RWPE2 (cell line): ENCODE results near the gene RFX5.

Experiments
- ATAC-seq: fragments of 200-7000 bp; cut with Tn5 transposase; 3 replicates; pipeline ENCODE4 v1.9.1; 2021; ENCODE audit warnings: low read depth
- DNase-seq: peaks from one replicate; pipeline ENCODE4 v3.0.0-alpha.2; 2020; ENCODE audit warnings: low spot score
- H3K27ac ChIP-seq: fragments of 450-650 bp; 2 replicates; pipeline ENCODE4 v1.5.1; 2017; ENCODE audit warnings: mild to moderate bottlenecking; ENCODE audit not compliant: poor library complexity, severe bottlenecking
- H3K27me3 ChIP-seq: fragments of 250-450 bp; sonication (Bioruptor Pico); 2 replicates; pipeline ENCODE4 v1.5.1; 2021; ENCODE audit warnings: mild to moderate bottlenecking, moderate library complexity; ENCODE audit not compliant: insufficient read depth, poor library complexity, severe bottlenecking
- H3K36me3 ChIP-seq: fragments of 250-450 bp; sonication (Bioruptor Pico); 2 replicates; pipeline ENCODE4 v1.5.1; 2020; ENCODE audit warnings: low read depth, mild to moderate bottlenecking, moderate library complexity
- H3K4me1 ChIP-seq: fragments of 250-450 bp; sonication (Bioruptor Pico); 2 replicates; pipeline ENCODE4 v1.5.1; 2021; ENCODE audit warnings: mild to moderate bottlenecking, moderate library complexity; ENCODE audit not compliant: insufficient read depth, poor library complexity, severe bottlenecking
- H3K4me3 ChIP-seq: fragments of 250-450 bp; sonication (Bioruptor Pico); 2 replicates; pipeline ENCODE4 v1.5.1; 2021; ENCODE audit warnings: mild to moderate bottlenecking, moderate library complexity; ENCODE audit not compliant: severe bottlenecking
- H3K9me3 ChIP-seq: fragments of 250-450 bp; sonication (Bioruptor Pico); 2 replicates; pipeline ENCODE4 v1.5.1; 2021; ENCODE audit warnings: mild to moderate bottlenecking, moderate library complexity; ENCODE audit not compliant: severe bottlenecking
- TF ChIP-seq, protein P1 (sequence below): fragments of 450-650 bp; IDR thresholded peaks from one replicate; pipeline ENCODE4 v1.5.1; 2017; ENCODE audit warnings: mild to moderate bottlenecking, moderate library complexity; ENCODE audit not compliant: poor library complexity, severe bottlenecking

Gene RFX5

DNA sequence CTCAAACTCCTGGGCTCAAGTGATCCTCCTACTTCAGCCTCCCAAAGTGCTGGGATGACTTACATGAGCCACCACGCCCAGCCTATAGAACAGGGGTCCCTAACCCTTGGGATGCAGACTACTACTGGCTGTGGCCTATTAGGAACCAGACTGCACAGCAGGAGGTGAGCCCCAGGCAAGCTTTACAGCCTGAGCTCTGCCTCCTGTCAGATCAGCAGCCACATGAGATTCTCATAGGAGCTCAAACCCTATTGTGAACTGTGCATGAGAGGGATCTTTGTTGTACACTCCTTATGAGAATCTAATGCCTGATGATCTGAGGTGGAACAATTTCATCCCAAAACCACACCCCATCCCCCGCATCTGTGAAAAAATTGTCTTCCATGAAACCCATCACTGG is 39.0 kb upstream of the RFX5 start:
- no peak overlapping the region for H3K4me3 ChIP-seq
- TF ChIP-seq, protein P1, sequence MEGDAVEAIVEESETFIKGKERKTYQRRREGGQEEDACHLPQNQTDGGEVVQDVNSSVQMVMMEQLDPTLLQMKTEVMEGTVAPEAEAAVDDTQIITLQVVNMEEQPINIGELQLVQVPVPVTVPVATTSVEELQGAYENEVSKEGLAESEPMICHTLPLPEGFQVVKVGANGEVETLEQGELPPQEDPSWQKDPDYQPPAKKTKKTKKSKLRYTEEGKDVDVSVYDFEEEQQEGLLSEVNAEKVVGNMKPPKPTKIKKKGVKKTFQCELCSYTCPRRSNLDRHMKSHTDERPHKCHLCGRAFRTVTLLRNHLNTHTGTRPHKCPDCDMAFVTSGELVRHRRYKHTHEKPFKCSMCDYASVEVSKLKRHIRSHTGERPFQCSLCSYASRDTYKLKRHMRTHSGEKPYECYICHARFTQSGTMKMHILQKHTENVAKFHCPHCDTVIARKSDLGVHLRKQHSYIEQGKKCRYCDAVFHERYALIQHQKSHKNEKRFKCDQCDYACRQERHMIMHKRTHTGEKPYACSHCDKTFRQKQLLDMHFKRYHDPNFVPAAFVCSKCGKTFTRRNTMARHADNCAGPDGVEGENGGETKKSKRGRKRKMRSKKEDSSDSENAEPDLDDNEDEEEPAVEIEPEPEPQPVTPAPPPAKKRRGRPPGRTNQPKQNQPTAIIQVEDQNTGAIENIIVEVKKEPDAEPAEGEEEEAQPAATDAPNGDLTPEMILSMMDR = no peak
- DNase-seq (no peak), ATAC-seq (no peak)
- no peaks in the 10 kb centered on the region for H3K27me3 ChIP-seq
- no peaks in the 10 kb centered on the region for H3K9me3 ChIP-seq
- H3K27ac ChIP-seq = no peak overlapping the region
- H3K4me1 ChIP-seq = no peaks in the 10 kb centered on the region
- no peaks in the 10 kb centered on the region for H3K36me3 ChIP-seq

DNA sequence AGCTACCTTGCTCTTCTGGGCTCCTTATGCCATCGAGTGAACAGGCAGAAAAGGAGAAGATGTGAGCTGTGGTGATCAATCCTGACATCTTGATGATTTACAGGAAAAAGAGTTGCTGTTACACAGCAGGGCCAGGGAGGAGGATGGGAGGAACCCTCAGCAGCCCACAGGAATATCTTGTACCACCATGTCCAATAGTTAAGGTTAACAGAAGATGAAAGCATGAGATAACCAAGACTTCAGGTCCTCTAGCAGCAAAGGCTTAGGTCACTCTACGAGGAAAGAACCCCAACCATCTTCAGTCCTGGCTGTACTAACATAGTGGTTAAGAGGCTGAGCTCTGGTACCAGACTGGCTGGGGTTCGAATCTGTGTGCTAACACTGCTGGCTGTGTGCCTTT is 37.5 kb upstream of the RFX5 start:
- Histone ChIP-seq H3K9me3 (no peaks in the 10 kb centered on the region), H3K4me1 (no peaks in the 10 kb centered on the region), H3K27me3 (no peaks in the 10 kb centered on the region), H3K27ac (no peak overlapping the region), H3K36me3 (no peaks in the 10 kb centered on the region), H3K4me3 (no peak overlapping the region)
- ATAC-seq = no peak
- TF ChIP-seq, protein P1 = no peak
- DNase-seq = no peak

DNA sequence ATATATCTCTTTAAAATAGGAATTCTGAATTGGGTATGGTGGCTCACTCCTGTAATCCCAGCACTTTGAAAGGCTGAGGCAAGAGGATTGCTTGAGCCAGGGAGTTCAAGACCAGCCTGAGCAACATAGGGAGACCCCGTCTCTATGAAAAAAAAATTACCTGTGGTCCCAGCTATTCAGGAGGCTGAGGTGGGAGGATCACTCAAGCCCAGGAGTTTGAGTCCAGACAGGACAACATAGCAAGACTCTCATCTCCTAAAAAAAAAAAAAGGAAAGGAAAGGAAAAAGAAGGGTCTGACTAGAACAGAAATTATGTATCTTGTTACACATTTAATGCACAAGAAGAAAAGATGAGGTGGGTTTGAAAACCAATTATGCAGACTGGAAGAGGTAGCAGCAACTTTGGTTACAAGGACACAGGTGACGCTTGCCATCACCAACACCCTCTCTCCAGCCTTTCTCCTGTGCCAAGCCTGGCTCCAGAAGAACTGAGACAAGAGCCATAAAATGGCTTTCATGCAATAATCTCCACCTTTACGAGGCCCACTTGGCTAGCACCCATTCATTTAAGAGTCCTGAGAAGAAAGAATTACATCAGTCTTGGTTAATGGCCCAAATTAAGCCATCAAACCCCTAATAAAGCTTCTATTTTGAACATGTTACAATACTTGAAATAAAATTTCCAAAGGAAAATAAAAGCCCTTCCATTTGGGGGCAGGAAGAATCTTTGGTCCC is 30.3 kb upstream of the RFX5 start:
- TF ChIP-seq, protein P1 = no peak
- Histone ChIP-seq H3K27ac (no peak overlapping the region), H3K9me3 (no peaks in the 10 kb centered on the region), H3K4me3 (no peak overlapping the region), H3K27me3 (no peaks in the 10 kb centered on the region), H3K36me3 (no peaks in the 10 kb centered on the region), H3K4me1 (no peaks in the 10 kb centered on the region)
- ATAC-seq (no peak), DNase-seq (no peak)

DNA sequence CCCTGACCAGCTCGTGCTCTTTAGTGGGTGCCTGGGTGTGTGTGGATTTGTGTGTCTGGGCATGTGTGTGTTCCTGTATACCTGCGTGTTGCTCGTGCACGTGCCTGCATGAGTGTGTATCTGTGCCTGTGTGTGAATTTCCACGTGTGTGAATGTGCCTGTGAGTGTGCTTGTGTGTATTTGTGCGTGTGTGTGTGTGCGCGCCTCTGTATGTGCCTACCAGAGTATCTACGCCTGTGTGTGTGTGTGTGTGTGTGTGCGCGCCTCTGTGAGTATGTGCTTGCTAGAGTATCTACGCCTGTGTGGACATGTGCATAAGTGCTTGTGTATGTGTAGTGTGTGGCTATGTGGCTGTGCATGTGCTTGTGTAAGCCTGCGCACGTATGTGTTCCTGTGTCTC is 26.1 kb upstream of the RFX5 start:
- ATAC-seq (no peak), DNase-seq (no peak)
- Histone ChIP-seq H3K27me3 (no peaks in the 10 kb centered on the region), H3K36me3 (no peaks in the 10 kb centered on the region), H3K4me3 (no peak overlapping the region), H3K9me3 (no peaks in the 10 kb centered on the region), H3K27ac (no peak overlapping the region), H3K4me1 (no peaks in the 10 kb centered on the region)
- TF ChIP-seq, protein P1 = no peak
